Measurements from ENCODE around the gene PLCL2.
"Not testable (repeated sequence)": the region's sequence is repeated elsewhere in the genome, so short reads cannot be mapped to it uniquely, and the experiment has no call there.

Gene PLCL2

GRCh38 chr3:17076940-17077605 lies 192.3 kb downstream of the PLCL2 start:
- DNase-seq (ENCODE audit: low spot score) = no peak

GRCh38 chr3:17077606-17078005 lies 192.9 kb downstream of the PLCL2 start:
- DNase-seq (ENCODE audit: low spot score) = no peak

- no peak for DNase-seq (ENCODE audit: low spot score)
Measured at GRCh38 chr3:17078926-17079465, 194.2 kb downstream of the PLCL2 start.

- no peak for DNase-seq (ENCODE audit: low spot score)
Measured at GRCh38 chr3:17079933-17080332, 195.2 kb downstream of the PLCL2 start.

- no peak for DNase-seq (ENCODE audit: low spot score)
Measured at GRCh38 chr3:17081520-17081919, 196.8 kb downstream of the PLCL2 start.

GRCh38 chr3:17087509-17087908 lies 202.8 kb downstream of the PLCL2 start:
- no peak for DNase-seq (ENCODE audit: low spot score)

- no peak for DNase-seq (ENCODE audit: low spot score)
Measured at GRCh38 chr3:17088017-17088416, 203.3 kb downstream of the PLCL2 start.

- DNase-seq (ENCODE audit: low spot score) = no peak
Measured at GRCh38 chr3:17088602-17089313, 204.0 kb downstream of the PLCL2 start.

- no peak for DNase-seq (ENCODE audit: low spot score)
Measured at GRCh38 chr3:17089314-17089700, 204.6 kb downstream of the PLCL2 start.

- DNase-seq (ENCODE audit: low spot score) = no peak
Measured at GRCh38 chr3:17090280-17090983, 205.7 kb downstream of the PLCL2 start.

- DNase-seq (ENCODE audit: low spot score) = no peak
Measured at GRCh38 chr3:17091910-17092582, 207.3 kb downstream of the PLCL2 start.

- no peak for DNase-seq (ENCODE audit: low spot score)
Measured at GRCh38 chr3:17092583-17092933, 207.8 kb downstream of the PLCL2 start.

GRCh38 chr3:17094551-17094950 lies 209.8 kb downstream of the PLCL2 start:
- DNase-seq (ENCODE audit: low spot score) = no peak

GRCh38 chr3:17103579-17103978 lies 218.8 kb downstream of the PLCL2 start:
- no peak for DNase-seq (ENCODE audit: low spot score)

- not testable (repeated sequence) for DNase-seq (ENCODE audit: low spot score)
Measured at GRCh38 chr3:17106801-17107200, 222.0 kb downstream of the PLCL2 start.

GRCh38 chr3:17110660-17111396 lies 226.1 kb downstream of the PLCL2 start:
- no peak for DNase-seq (ENCODE audit: low spot score)

GRCh38 chr3:17111586-17111985 lies 226.8 kb downstream of the PLCL2 start:
- no peak for DNase-seq (ENCODE audit: low spot score)

GRCh38 chr3:17115186-17115585 lies 230.4 kb downstream of the PLCL2 start:
- no peak for DNase-seq (ENCODE audit: low spot score)

- DNase-seq (ENCODE audit: low spot score) = no peak
Measured at GRCh38 chr3:17116007-17116600, 231.3 kb downstream of the PLCL2 start.

- no peak for DNase-seq (ENCODE audit: low spot score)
Measured at GRCh38 chr3:17118771-17119170, 234.0 kb downstream of the PLCL2 start.
